Calu3 (cell line): ENCODE results near the gene GSTK1. TPM values are rescaled to one million over a fixed set of nuclear protein-coding genes. Genes with fewer than 3 reads are reported as not detected.

Source experiments
- BruUV-seq: library from RNA; stranded (reverse); fragments of 400-500 nt; replicated peaks from 2 replicates; lab custom pipeline; 2021; lab: Mats Ljungman, UMichigan
- CTCF ChIA-PET: fragments of 300-600 bp; sonication (Branson Sonifier 250); formaldehyde crosslinking; loops from one replicate; lab custom pipeline; 2022; ENCODE audit warnings: antibody characterized with exemption; lab: Charles Lee
- DNase-seq: peaks from one replicate; pipeline ENCODE4 v3.0.0; 2022
- H3K27ac Mint-ChIP-seq: one replicate; pipeline ENCODE4 v1.8.0; 2022; ENCODE audit warnings: mixed read lengths; ENCODE audit not compliant: unreplicated experiment
- H3K27me3 Mint-ChIP-seq: one replicate; pipeline ENCODE4 v1.8.0; 2022; ENCODE audit warnings: mixed read lengths; ENCODE audit not compliant: unreplicated experiment
- H3K36me3 Mint-ChIP-seq: one replicate; pipeline ENCODE4 v1.8.0; 2022; ENCODE audit warnings: mild to moderate bottlenecking, moderate library complexity, mixed read lengths; ENCODE audit not compliant: insufficient read depth, unreplicated experiment
- H3K4me1 Mint-ChIP-seq: one replicate; pipeline ENCODE4 v1.8.0; 2022; ENCODE audit warnings: mild to moderate bottlenecking, low read depth, mixed read lengths; ENCODE audit not compliant: unreplicated experiment
- H3K4me3 Mint-ChIP-seq: one replicate; pipeline ENCODE4 v1.8.0; 2022; ENCODE audit warnings: mild to moderate bottlenecking, low read depth, moderate library complexity, mixed read lengths; ENCODE audit not compliant: unreplicated experiment
- H3K9me3 Mint-ChIP-seq: one replicate; pipeline ENCODE4 v1.8.0; 2022; ENCODE audit warnings: low read depth, mixed read lengths; ENCODE audit not compliant: unreplicated experiment
- intact Hi-C: fragments of 100-400 bp; cut with micrococcal nuclease; formaldehyde crosslinking; loops from one replicate; pipeline ENCODE4 v1.10.0; 2022; ENCODE audit not compliant: unreplicated experiment
- total RNA-seq: library from RNA; stranded (reverse); gene quantifications from 2 replicates; pipeline ENCODE4 v1.2.3, GENCODE V29; 2022
- TF ChIP-seq, protein P1 (sequence below): fragments of 200-600 bp; IDR thresholded peaks from one replicate; pipeline ENCODE4 v1.8.0; 2022; ENCODE audit warnings: antibody characterized with exemption; ENCODE audit not compliant: unreplicated experiment

Gene GSTK1
- total RNA-seq, 1 experiment from 2014 or later: 109 TPM

DNA sequence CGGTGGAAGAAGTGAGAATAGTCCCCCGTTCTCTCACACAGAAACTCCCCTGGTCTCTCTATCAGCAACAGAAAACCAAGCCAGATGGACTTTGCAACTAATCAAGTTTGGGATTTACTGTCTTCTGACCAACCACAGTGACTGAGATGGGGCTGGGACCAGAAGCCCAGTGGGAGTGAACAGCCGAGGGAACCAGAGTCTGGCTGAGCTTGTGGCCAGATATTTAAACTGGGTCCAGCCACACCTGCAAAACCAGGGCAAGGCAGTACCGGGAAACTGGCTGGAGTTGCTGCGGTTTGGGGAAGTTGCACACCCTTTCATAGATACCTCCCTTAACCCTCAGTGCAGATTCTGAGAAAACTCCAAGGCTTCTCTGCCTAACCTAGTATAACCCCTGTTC is 6.0 kb downstream of the GSTK1 start:
- DNase-seq: no peak
- peaks cover 28% of the 10 kb centered on the region for H3K36me3 Mint-ChIP-seq
- H3K4me1 Mint-ChIP-seq: peaks cover 8% of the 10 kb centered on the region
- no peaks in the 10 kb centered on the region for H3K9me3 Mint-ChIP-seq
- no peak overlapping the region for H3K27ac Mint-ChIP-seq
- H3K27me3 Mint-ChIP-seq: no peaks in the 10 kb centered on the region
- TF ChIP-seq, protein P1, sequence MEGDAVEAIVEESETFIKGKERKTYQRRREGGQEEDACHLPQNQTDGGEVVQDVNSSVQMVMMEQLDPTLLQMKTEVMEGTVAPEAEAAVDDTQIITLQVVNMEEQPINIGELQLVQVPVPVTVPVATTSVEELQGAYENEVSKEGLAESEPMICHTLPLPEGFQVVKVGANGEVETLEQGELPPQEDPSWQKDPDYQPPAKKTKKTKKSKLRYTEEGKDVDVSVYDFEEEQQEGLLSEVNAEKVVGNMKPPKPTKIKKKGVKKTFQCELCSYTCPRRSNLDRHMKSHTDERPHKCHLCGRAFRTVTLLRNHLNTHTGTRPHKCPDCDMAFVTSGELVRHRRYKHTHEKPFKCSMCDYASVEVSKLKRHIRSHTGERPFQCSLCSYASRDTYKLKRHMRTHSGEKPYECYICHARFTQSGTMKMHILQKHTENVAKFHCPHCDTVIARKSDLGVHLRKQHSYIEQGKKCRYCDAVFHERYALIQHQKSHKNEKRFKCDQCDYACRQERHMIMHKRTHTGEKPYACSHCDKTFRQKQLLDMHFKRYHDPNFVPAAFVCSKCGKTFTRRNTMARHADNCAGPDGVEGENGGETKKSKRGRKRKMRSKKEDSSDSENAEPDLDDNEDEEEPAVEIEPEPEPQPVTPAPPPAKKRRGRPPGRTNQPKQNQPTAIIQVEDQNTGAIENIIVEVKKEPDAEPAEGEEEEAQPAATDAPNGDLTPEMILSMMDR: no peak
- CTCF ChIA-PET: interaction anchor here (0.6 kb wide), 1 partner anchor 111 kb away, joined by 3 read pairs; no protein-coding TSS in a partner anchor
- no TSS peak for BruUV-seq
- intact Hi-C loops: no loop called here
- no peak overlapping the region for H3K4me3 Mint-ChIP-seq

DNA sequence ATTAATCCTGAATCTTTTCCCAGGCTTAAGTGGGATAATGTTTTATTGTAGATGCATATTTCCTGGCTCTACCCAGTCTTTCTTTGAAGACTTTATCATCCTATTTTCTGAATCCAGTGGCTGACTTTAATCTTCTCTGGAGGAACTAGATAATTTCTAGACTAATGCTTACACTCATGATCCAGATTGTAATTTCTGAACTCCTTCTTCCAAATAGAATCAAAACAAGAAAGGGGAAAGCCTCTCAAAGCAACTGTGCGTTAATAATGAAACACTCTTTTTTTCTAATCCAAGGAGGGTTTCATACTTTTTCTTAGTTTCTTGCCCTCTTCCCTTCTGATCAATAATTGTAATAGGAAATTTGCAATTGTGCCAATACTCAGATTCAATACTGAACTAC is 8.0 kb downstream of the GSTK1 start:
- no peak overlapping the region for H3K27ac Mint-ChIP-seq
- TF ChIP-seq, protein P1: no peak
- no peak overlapping the region for H3K4me3 Mint-ChIP-seq
- no peaks in the 10 kb centered on the region for H3K4me1 Mint-ChIP-seq
- DNase-seq: no peak
- H3K27me3 Mint-ChIP-seq: no peaks in the 10 kb centered on the region
- no TSS peak for BruUV-seq
- CTCF ChIA-PET: no interaction called here
- intact Hi-C loops: no loop called here
- peaks cover 14% of the 10 kb centered on the region for H3K36me3 Mint-ChIP-seq
- no peaks in the 10 kb centered on the region for H3K9me3 Mint-ChIP-seq

DNA sequence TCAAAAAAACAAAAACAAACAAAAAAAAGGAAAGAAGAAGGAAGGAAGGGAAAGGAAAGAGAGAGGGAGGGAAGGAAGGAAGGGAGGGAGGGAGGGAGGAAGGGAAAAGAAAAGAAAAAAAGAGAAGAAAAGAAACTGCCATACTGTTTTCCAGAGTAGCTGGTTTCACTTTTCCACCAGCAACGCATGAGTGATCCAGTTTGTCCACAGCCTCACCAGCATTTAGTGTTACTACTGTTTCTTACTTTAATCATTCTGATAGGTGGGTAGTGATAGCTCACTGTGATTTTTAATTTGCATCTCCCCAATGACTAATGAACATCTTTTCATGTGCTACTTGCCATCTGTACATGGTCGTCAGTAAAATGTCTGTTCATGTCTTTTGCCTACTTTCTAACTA is 9.6 kb downstream of the GSTK1 start:
- intact Hi-C loops: no loop called here
- TF ChIP-seq, protein P1: no peak
- no peaks in the 10 kb centered on the region for H3K27me3 Mint-ChIP-seq
- H3K36me3 Mint-ChIP-seq: peaks cover 11% of the 10 kb centered on the region
- no peaks in the 10 kb centered on the region for H3K9me3 Mint-ChIP-seq
- no peak overlapping the region for H3K27ac Mint-ChIP-seq
- H3K4me1 Mint-ChIP-seq: no peaks in the 10 kb centered on the region
- BruUV-seq: no TSS peak
- CTCF ChIA-PET: no interaction called here
- DNase-seq: no peak
- H3K4me3 Mint-ChIP-seq: no peak overlapping the region

DNA sequence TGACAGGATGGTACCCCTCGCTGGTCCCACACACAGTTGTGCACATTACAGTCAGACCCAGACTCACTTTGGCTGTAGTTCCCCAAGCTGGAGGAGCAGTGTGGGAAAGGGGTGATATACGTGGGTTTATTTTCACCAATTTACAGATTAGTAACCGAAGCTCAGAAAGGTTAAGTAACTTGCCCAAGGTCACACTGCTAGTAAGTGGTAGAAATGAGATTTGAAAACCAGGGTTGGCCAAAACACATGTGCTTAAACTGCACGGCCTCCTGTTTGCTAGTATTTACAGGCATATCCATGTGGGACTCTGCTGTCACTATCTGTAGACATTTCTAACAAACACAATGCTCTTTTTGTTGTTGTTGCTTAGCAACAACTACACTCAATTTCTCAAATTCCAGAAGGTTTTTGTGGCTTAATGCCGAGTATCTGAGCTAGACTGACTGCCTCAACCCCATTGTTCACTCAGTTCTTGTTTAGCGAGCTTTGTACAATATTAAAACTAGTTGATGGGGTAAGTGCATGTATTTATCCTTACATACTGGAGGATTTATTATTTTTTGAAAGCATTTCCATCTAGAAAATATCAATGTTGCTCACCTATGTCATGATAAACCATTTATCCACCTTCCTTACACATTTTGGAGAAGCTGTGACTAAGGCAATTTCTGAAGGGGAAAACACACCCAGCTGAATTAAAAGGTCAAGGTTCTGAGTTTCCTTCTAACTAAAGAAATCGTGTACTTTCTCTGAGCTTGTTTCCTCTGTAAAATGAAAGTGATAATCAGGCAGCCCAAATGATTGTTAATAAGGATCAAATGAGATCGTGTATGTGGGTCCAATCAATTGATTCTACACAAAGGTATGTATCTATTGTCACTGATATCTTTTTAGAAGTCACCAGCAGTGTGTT is 16.2 kb downstream of the GSTK1 start:
- peak; percentile 48 for DNase-seq
- TF ChIP-seq, protein P1: no peak
- Mint-ChIP-seq H3K27me3 (no peaks in the 10 kb centered on the region), H3K9me3 (no peaks in the 10 kb centered on the region), H3K4me3 (peak overlapping the region; percentile 37), H3K27ac (peak overlapping the region; percentile 90), H3K36me3 (peaks cover 9% of the 10 kb centered on the region), H3K4me1 (peaks cover 37% of the 10 kb centered on the region)
- intact Hi-C loops: no loop called here
- BruUV-seq: no TSS peak
- CTCF ChIA-PET: interaction anchor here (0.5 to 1.8 kb wide), 3 partner anchors 9 to 136 kb away, joined by 3 to 10 read pairs (median 4); partner anchors contain the start of gene CASP2
